Nephron (organoid): Measurements from ENCODE around the gene MEIS3.
A peak's percentile ranks its signal among the peaks of the same experiment; 100 is the strongest.

Source experiments
- H3K27ac Mint-ChIP-seq, 3 experiments: 2 replicates each; pipeline ENCODE4 v1.8.0; 2020; ENCODE audit warnings: mixed read lengths in 3 of 3, mild to moderate bottlenecking in 2 of 3, moderate library complexity in 1 of 3
- H3K27me3 Mint-ChIP-seq: 2 replicates; pipeline ENCODE4 v1.8.0; 2021; ENCODE audit warnings: low read depth, mild to moderate bottlenecking, moderate library complexity, mixed read lengths
- H3K36me3 Mint-ChIP-seq: 2 replicates; pipeline ENCODE4 v1.8.0; 2020; ENCODE audit warnings: low read depth, mixed read lengths
- H3K4me1 Mint-ChIP-seq: 2 replicates; pipeline ENCODE4 v1.8.0; 2020; ENCODE audit warnings: mixed read lengths
- H3K4me3 Mint-ChIP-seq, 3 experiments: 2 replicates each; pipeline ENCODE4 v1.8.0; 2020; ENCODE audit warnings: mild to moderate bottlenecking in 3 of 3, mixed read lengths in 3 of 3, moderate library complexity in 2 of 3
- H3K9me3 Mint-ChIP-seq: 2 replicates; pipeline ENCODE4 v1.8.0; 2020; ENCODE audit warnings: mixed read lengths
- CTCF ChIP-seq, 3 experiments: fragments of 200-600 bp; sonication (generic); IDR thresholded peaks; one replicate each; pipeline ENCODE4 v1.5.0; 2021; ENCODE audit warnings: antibody characterized with exemption in 3 of 3; ENCODE audit not compliant: unreplicated experiment in 3 of 3

The MEIS3 gene

GRCh38 chr19:47405197-47405550 lies 14.2 kb downstream of the MEIS3 start:
- Mint-ChIP-seq H3K9me3 (no peaks in the 10 kb centered on the region), H3K4me3 (no peak overlapping the region), H3K36me3 (peaks cover 31% of the 10 kb centered on the region), H3K4me1 (no peaks in the 10 kb centered on the region), H3K27me3 (peaks cover 25% of the 10 kb centered on the region), H3K27ac (no peak overlapping the region)
- no peak for TF ChIP-seq CTCF (IDR thresholded peaks at IDR 0.05; ENCODE audit: unreplicated experiment in 3 of 3)

- no peaks in the 10 kb centered on the region for H3K9me3 Mint-ChIP-seq
- peaks cover 25% of the 10 kb centered on the region for H3K27me3 Mint-ChIP-seq
- peaks cover 31% of the 10 kb centered on the region for H3K36me3 Mint-ChIP-seq
- no peak for TF ChIP-seq CTCF (IDR thresholded peaks at IDR 0.05; ENCODE audit: unreplicated experiment in 3 of 3)
- no peaks in the 10 kb centered on the region for H3K4me1 Mint-ChIP-seq
- no peak overlapping the region for H3K4me3 Mint-ChIP-seq
- H3K27ac Mint-ChIP-seq = no peak overlapping the region
Observed at GRCh38 chr19:47404334-47405196, 14.8 kb downstream of the MEIS3 start.

GRCh38 chr19:47402504-47402903 lies 16.8 kb downstream of the MEIS3 start:
- no peaks in the 10 kb centered on the region for H3K9me3 Mint-ChIP-seq
- H3K4me1 Mint-ChIP-seq = no peaks in the 10 kb centered on the region
- peaks cover 18% of the 10 kb centered on the region for H3K36me3 Mint-ChIP-seq
- H3K27ac Mint-ChIP-seq = no peak overlapping the region
- H3K4me3 Mint-ChIP-seq = no peak overlapping the region
- H3K27me3 Mint-ChIP-seq = peaks cover 27% of the 10 kb centered on the region
- no peak for TF ChIP-seq CTCF (IDR thresholded peaks at IDR 0.05; ENCODE audit: unreplicated experiment in 3 of 3)

- Mint-ChIP-seq H3K27me3 (peaks cover 18% of the 10 kb centered on the region), H3K36me3 (peaks cover 6% of the 10 kb centered on the region), H3K27ac (no peak overlapping the region), H3K4me1 (no peaks in the 10 kb centered on the region), H3K4me3 (no peak overlapping the region), H3K9me3 (no peaks in the 10 kb centered on the region)
- no peak for TF ChIP-seq CTCF (IDR thresholded peaks at IDR 0.05; ENCODE audit: unreplicated experiment in 3 of 3)
Observed at GRCh38 chr19:47398707-47399597, 20.4 kb downstream of the MEIS3 start.

GRCh38 chr19:47391510-47392223 lies 27.7 kb downstream of the MEIS3 start:
- TF ChIP-seq CTCF (IDR thresholded peaks at IDR 0.05; ENCODE audit: unreplicated experiment in 3 of 3) = peak; percentile 78 to 85 (median 82)
- H3K9me3 Mint-ChIP-seq = no peaks in the 10 kb centered on the region
- H3K4me3 Mint-ChIP-seq = no peak overlapping the region
- H3K36me3 Mint-ChIP-seq = no peaks in the 10 kb centered on the region
- peaks cover 27% of the 10 kb centered on the region for H3K27me3 Mint-ChIP-seq
- no peak overlapping the region for H3K27ac Mint-ChIP-seq
- no peaks in the 10 kb centered on the region for H3K4me1 Mint-ChIP-seq
